ENCODE measurements around the gene FTL.

GRCh38 chr19:48991011-48991609 lies 26.0 kb downstream of the FTL start:
- no peak for TF ChIP-seq CTCF (IDR thresholded peaks at IDR 0.05; ENCODE audit: low read depth, low read length)
- TF ChIP-seq EZH2phosphoT487 (IDR thresholded peaks at IDR 0.05; ENCODE audit: low read depth) = no peak
